ENCODE results near the gene PGBD4.

DNA sequence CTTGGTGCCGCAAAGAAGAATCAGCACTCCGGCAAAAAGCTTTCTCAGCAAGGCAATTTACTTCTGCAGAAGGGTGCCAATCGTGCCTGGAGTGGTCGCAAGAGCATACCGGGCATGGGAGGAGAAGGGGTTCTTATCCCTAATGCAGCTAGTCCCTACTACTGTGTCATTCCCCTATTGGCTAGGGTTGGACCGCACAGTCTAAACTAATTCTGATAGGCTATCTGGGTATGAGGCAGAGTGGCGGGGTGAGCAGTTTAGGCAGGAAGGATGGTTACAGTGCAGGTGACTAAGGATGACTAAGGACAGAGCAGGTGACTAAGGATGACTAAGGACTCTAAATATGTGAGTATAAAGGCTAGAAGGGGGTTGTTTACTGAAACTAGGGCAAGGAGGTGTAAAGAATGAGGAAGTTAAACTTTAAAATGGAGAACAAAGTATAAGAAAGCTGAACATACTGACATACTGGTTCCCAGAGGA is 52.9 kb downstream of the PGBD4 start:
- TF ChIP-seq GATA2 (IDR thresholded peaks at IDR 0.05; ENCODE audit: insufficient read depth, insufficient read length, low read depth, low read length) (no peak), EZH2 (IDR thresholded peaks at IDR 0.05; ENCODE audit: borderline replicate concordance, low read depth, low read length, severe bottlenecking) (no peak), POLR2A (IDR thresholded peaks at IDR 0.05; ENCODE audit: low read depth, low read length) (no peak)
- TF ChIP-seq, protein P1, sequence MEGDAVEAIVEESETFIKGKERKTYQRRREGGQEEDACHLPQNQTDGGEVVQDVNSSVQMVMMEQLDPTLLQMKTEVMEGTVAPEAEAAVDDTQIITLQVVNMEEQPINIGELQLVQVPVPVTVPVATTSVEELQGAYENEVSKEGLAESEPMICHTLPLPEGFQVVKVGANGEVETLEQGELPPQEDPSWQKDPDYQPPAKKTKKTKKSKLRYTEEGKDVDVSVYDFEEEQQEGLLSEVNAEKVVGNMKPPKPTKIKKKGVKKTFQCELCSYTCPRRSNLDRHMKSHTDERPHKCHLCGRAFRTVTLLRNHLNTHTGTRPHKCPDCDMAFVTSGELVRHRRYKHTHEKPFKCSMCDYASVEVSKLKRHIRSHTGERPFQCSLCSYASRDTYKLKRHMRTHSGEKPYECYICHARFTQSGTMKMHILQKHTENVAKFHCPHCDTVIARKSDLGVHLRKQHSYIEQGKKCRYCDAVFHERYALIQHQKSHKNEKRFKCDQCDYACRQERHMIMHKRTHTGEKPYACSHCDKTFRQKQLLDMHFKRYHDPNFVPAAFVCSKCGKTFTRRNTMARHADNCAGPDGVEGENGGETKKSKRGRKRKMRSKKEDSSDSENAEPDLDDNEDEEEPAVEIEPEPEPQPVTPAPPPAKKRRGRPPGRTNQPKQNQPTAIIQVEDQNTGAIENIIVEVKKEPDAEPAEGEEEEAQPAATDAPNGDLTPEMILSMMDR (IDR thresholded peaks at IDR 0.05; ENCODE audit: extremely low read depth in 1 of 2, insufficient read depth in 1 of 2, low read depth in 1 of 2, low read length in 2 of 2) = no peak

All from endothelial cell of umbilical vein (primary cell).